ENCODE results near the gene ITIH4. TPM values are rescaled to one million over a fixed set of nuclear protein-coding genes. Genes with fewer than 3 reads are reported as not detected.

The ITIH4 gene
- total RNA-seq, 4 donors from 2014 or later, result 2.0 to 4.6 (median 2.8) TPM

GRCh38 chr3:52877085-52877484 lies 46.6 kb upstream of the ITIH4 start:
- no peak overlapping the region for H3K27ac ChIP-seq (replicated peaks in 1 of 4)
- 97% methylated on average over 3 of the region's 3 CpGs for WGBS
- peaks cover 0 to 10% (median 0%) of the 10 kb centered on the region in 4 donors for H3K36me3 ChIP-seq
- DNase-seq (ENCODE audit: extremely low spot score), result no peak
- peaks cover 3 to 23% (median 9%) of the 10 kb centered on the region in 4 donors for H3K4me1 ChIP-seq
- H3K27me3 ChIP-seq, result no peaks in the 10 kb centered on the region
- intact Hi-C loops (cut with DNase I), result no loop called here
- no peak for TF ChIP-seq POLR2A (IDR thresholded peaks at IDR 0.05; ENCODE audit: low read depth)
- no peak overlapping the region for H3K4me3 ChIP-seq
- H3K9me3 ChIP-seq, result no peaks in the 10 kb centered on the region

DNA sequence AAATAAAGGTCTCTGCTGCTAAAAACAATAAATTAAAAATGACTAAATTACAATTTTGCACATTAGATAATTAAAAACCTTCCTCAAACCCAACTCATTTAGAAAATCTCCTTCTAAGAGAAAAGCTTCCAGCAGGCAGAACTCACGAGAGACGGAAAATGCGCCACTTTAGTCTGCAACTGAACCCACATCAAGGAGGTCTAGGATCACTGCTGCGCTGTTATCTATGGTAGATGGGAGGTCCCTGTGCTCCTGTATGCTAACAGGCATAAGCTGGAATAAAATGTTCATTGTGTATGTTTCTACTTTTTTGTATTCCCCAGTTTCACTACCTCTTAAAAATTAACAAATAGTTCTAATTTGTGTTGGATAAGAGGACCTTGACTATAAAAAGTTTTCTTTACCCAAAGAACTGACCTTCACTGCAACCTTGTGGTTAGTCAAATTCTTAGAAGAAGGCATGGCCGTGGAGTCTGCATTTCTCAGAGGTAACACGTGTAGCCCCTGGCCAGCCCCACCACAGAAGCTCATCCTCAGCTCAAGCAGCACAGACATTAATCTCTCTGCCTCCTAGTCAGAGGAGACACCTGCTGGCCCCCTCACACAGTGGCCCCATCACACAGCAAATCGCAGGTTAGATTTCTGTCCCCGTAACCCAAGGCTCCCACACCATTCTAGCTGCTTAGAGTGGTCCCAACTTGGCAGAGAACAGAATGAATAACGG lies 44.6 kb upstream of the ITIH4 start:
- no peaks in the 10 kb centered on the region for H3K9me3 ChIP-seq
- peaks cover 3 to 15% (median 9%) of the 10 kb centered on the region in 4 donors for H3K4me1 ChIP-seq
- no peak overlapping the region for H3K27ac ChIP-seq (replicated peaks in 1 of 4)
- H3K27me3 ChIP-seq, result no peaks in the 10 kb centered on the region
- peaks cover 0 to 5% (median 0%) of the 10 kb centered on the region in 4 donors for H3K36me3 ChIP-seq
- TF ChIP-seq EP300 (IDR thresholded peaks at IDR 0.05), result no peak
- TF ChIP-seq CTCF (IDR thresholded peaks at IDR 0.05), result no peak
- no peak for TF ChIP-seq POLR2AphosphoS5 (IDR thresholded peaks at IDR 0.05)
- no peak for TF ChIP-seq POLR2A (IDR thresholded peaks at IDR 0.05; ENCODE audit: low read depth)
- 96% methylated on average over 9 of the region's 9 CpGs for WGBS
- no peak for DNase-seq (ENCODE audit: extremely low spot score)
- H3K4me3 ChIP-seq, result no peak overlapping the region
- intact Hi-C loops (cut with DNase I), result no loop called here

GRCh38 chr3:52874160-52874701 lies 43.8 kb upstream of the ITIH4 start:
- H3K27ac ChIP-seq (replicated peaks in 1 of 4), result no peak overlapping the region
- no peaks in the 10 kb centered on the region for H3K9me3 ChIP-seq
- intact Hi-C loops (cut with DNase I), result no loop called here
- no peak for DNase-seq (ENCODE audit: extremely low spot score)
- TF ChIP-seq POLR2A (IDR thresholded peaks at IDR 0.05; ENCODE audit: low read depth), result no peak
- no peak for TF ChIP-seq EP300 (IDR thresholded peaks at IDR 0.05)
- TF ChIP-seq CTCF (IDR thresholded peaks at IDR 0.05), result no peak
- no peaks in the 10 kb centered on the region for H3K27me3 ChIP-seq
- no peaks in the 10 kb centered on the region for H3K36me3 ChIP-seq
- no peak overlapping the region for H3K4me3 ChIP-seq
- 80% methylated on average over 5 of the region's 5 CpGs for WGBS
- peaks cover 3 to 15% (median 9%) of the 10 kb centered on the region in 4 donors for H3K4me1 ChIP-seq

- no peak for DNase-seq (ENCODE audit: extremely low spot score)
- intact Hi-C loops (cut with DNase I), result no loop called here
- WGBS, result 61% methylated on average over 8 of the region's 8 CpGs
These were observed 43.1 kb upstream of the ITIH4 start for GRCh38 chr3:52873433-52874159.

More at GRCh38 chr3:52873433-52874159, 43.1 kb upstream of the ITIH4 start:
- Histone ChIP-seq H3K36me3 (no peaks in the 10 kb centered on the region), H3K27me3 (no peaks in the 10 kb centered on the region), H3K9me3 (no peaks in the 10 kb centered on the region), H3K4me1 (peaks cover 3 to 15% (median 9%) of the 10 kb centered on the region in 4 donors), H3K27ac (replicated peaks in 1 of 4) (no peak overlapping the region), H3K4me3 (no peak overlapping the region)
- TF ChIP-seq POLR2AphosphoS5 (IDR thresholded peaks at IDR 0.05) (no peak), CTCF (IDR thresholded peaks at IDR 0.05) (no peak), EP300 (IDR thresholded peaks at IDR 0.05) (no peak), POLR2A (IDR thresholded peaks at IDR 0.05; ENCODE audit: low read depth) (no peak)

Data from esophagus muscularis mucosa (tissue), 4 donors.